ENCODE results near the gene MECP2. TPM values are rescaled to one million over a fixed set of nuclear protein-coding genes. Genes with fewer than 3 reads are reported as not detected.

The MECP2 gene
- polyA plus RNA-seq, 1 experiment = 11.9 TPM

GRCh38 chrX:154008521-154008920, 89.0 kb downstream of the MECP2 start:
- POLR2A ChIA-PET = no interaction called here
- CTCF ChIA-PET = no interaction called here
- H3K27me3 ChIP-seq (ENCODE audit: control insufficient read depth, insufficient read depth, low read length) = no peaks in the 10 kb centered on the region
- H3K36me3 ChIP-seq (ENCODE audit: control insufficient read depth, insufficient read depth, low read length) = peaks cover 6% of the 10 kb centered on the region; the same call in 1 of the 2 replicates
- no peak overlapping the region for H3K4me3 ChIP-seq (ENCODE audit: low read depth, low read length)
- no peak for TF ChIP-seq CTCF (IDR thresholded peaks at IDR 0.05; ENCODE audit: insufficient read depth, low read depth, low read length)
- no peak for DNase-seq (ENCODE audit: low read depth)

GRCh38 chrX:154006947-154007346, 90.6 kb downstream of the MECP2 start:
- ChIA-PET POLR2A (interaction anchor here (0.5 kb wide), 1 partner anchor 12 kb away, joined by 5 read pairs; no protein-coding TSS in a partner anchor), CTCF (no interaction called here)

GRCh38 chrX:154004315-154004714, 93.2 kb downstream of the MECP2 start:
- no peak for TF ChIP-seq CTCF (IDR thresholded peaks at IDR 0.05; ENCODE audit: insufficient read depth, low read depth, low read length)
- Histone ChIP-seq H3K36me3 (ENCODE audit: control insufficient read depth, insufficient read depth, low read length) (no peaks in the 10 kb centered on the region), H3K27me3 (ENCODE audit: control insufficient read depth, insufficient read depth, low read length) (no peaks in the 10 kb centered on the region), H3K4me3 (ENCODE audit: low read depth, low read length) (no peak overlapping the region)
- no peak for DNase-seq (ENCODE audit: low read depth)
- ChIA-PET POLR2A (no interaction called here), CTCF (interaction anchor here (1.4 kb wide), 1 partner anchor 9 kb away, joined by 6 read pairs; no protein-coding TSS in a partner anchor)

More at GRCh38 chrX:154006947-154007346, 90.6 kb downstream of the MECP2 start:
- no peak overlapping the region for H3K4me3 ChIP-seq (ENCODE audit: low read depth, low read length)
- TF ChIP-seq CTCF (IDR thresholded peaks at IDR 0.05; ENCODE audit: insufficient read depth, low read depth, low read length) = no peak
- no peaks in the 10 kb centered on the region for H3K27me3 ChIP-seq (ENCODE audit: control insufficient read depth, insufficient read depth, low read length)
- no peak for DNase-seq (ENCODE audit: low read depth)
- peaks cover 3% of the 10 kb centered on the region; the same call in 1 of the 2 replicates for H3K36me3 ChIP-seq (ENCODE audit: control insufficient read depth, insufficient read depth, low read length)

GRCh38 chrX:154002215-154002719, 95.2 kb downstream of the MECP2 start:
- Histone ChIP-seq H3K36me3 (ENCODE audit: control insufficient read depth, insufficient read depth, low read length) (no peaks in the 10 kb centered on the region), H3K27me3 (ENCODE audit: control insufficient read depth, insufficient read depth, low read length) (no peaks in the 10 kb centered on the region), H3K4me3 (ENCODE audit: low read depth, low read length) (no peak overlapping the region)
- no peak for DNase-seq (ENCODE audit: low read depth)
- POLR2A ChIA-PET = interaction anchor here (0.6 kb wide), 1 partner anchor 7 kb away, joined by 7 read pairs; no protein-coding TSS in a partner anchor
- CTCF ChIA-PET = interaction anchor here (1.0 kb wide), 1 partner anchor 21 kb away, joined by 4 read pairs; no protein-coding TSS in a partner anchor
- TF ChIP-seq CTCF (IDR thresholded peaks at IDR 0.05; ENCODE audit: insufficient read depth, low read depth, low read length) = no peak

- no peaks in the 10 kb centered on the region for H3K27me3 ChIP-seq (ENCODE audit: control insufficient read depth, insufficient read depth, low read length)
- no peaks in the 10 kb centered on the region for H3K36me3 ChIP-seq (ENCODE audit: control insufficient read depth, insufficient read depth, low read length)
- POLR2A ChIA-PET = interaction anchor here (0.6 kb wide), 1 partner anchor 60 kb away, joined by 4 read pairs; no protein-coding TSS in a partner anchor
- DNase-seq (ENCODE audit: low read depth) = no peak
- H3K4me3 ChIP-seq (ENCODE audit: low read depth, low read length) = no peak overlapping the region
- CTCF ChIA-PET = interaction anchor here (3.0 kb wide), 1 partner anchor 13 kb away, joined by 10 read pairs; no protein-coding TSS in a partner anchor
- no peak for TF ChIP-seq CTCF (IDR thresholded peaks at IDR 0.05; ENCODE audit: insufficient read depth, low read depth, low read length)
Observed at GRCh38 chrX:154000051-154000450, 97.5 kb downstream of the MECP2 start.

All from BJ (cell line).